Prostate gland (tissue), 2 donors: Measurements from ENCODE around the gene CTAGE4.
A peak's percentile ranks its signal among the peaks of the same experiment; 100 is the strongest.
"Not testable (repeated sequence)": the region's sequence is repeated elsewhere in the genome, so short reads cannot be mapped to it uniquely, and the experiment has no call there.

ENCODE experiments used
- POLR2A ChIP-seq: fragments of 450-650 bp; IDR thresholded peaks from one replicate; pipeline ENCODE4 v1.6.1; 2016; ENCODE audit warnings: antibody characterized with exemption, mild to moderate bottlenecking
- TF ChIP-seq, protein P1 (sequence below), 4 experiments: fragments of 200-600 bp in 2 of 4; fragments of 450-650 bp in 2 of 4; sonication (generic) in 2 of 4; IDR thresholded peaks; 1 replicate in 3 of 4; 2 replicates in 1 of 4; pipeline ENCODE4 v1.5.1; 2016 to 2019; ENCODE audit warnings: antibody characterized with exemption in 4 of 4, mild to moderate bottlenecking in 2 of 4, moderate library complexity in 2 of 4

DNA sequence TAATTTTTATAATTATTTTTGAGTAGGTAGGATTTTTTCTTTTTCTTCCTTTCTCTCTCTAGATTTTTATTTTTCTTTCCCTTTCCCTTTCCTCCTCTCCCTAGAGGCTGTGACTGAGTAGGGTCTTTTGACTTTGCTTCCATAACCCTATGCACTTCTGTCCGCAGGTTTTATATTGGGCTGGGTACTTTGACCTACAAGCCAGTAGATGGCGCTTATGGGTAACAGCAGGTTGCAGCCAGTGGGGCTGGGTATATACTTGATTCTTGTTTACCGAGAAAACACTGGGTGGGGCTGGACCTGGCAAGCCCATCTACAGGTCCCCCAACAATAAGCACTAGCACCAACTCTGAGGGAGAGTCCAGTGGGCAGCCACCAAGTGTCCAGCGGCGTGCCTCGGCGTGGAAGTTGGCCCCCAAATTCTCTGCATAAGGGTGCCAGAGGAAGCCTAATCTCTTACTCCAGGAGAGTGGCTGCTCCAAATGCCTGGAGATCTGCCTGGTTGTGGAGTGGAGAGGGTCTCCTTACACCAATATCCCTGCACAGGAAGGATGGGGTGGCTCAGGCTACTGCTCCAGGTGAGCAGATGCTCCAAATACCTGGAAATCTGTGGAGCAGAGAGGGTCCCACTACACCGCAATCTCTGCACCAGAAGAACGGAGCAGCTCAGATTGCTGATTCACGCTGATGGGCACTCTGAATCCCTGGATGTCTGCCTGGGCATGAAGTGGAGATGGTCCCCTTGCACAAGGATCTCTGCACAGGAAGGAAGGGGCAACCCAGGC, 4.7 kb upstream of the CTAGE4 start:
- TF ChIP-seq, protein P1, sequence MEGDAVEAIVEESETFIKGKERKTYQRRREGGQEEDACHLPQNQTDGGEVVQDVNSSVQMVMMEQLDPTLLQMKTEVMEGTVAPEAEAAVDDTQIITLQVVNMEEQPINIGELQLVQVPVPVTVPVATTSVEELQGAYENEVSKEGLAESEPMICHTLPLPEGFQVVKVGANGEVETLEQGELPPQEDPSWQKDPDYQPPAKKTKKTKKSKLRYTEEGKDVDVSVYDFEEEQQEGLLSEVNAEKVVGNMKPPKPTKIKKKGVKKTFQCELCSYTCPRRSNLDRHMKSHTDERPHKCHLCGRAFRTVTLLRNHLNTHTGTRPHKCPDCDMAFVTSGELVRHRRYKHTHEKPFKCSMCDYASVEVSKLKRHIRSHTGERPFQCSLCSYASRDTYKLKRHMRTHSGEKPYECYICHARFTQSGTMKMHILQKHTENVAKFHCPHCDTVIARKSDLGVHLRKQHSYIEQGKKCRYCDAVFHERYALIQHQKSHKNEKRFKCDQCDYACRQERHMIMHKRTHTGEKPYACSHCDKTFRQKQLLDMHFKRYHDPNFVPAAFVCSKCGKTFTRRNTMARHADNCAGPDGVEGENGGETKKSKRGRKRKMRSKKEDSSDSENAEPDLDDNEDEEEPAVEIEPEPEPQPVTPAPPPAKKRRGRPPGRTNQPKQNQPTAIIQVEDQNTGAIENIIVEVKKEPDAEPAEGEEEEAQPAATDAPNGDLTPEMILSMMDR (IDR thresholded peaks at IDR 0.05) = peak in 3 of 4 experiments; percentile 41 to 60 (median 47)
- not testable (repeated sequence) for TF ChIP-seq POLR2A
